Omental fat pad (tissue), 4 donors: Measurements from ENCODE around the gene EPHA1. TPM values are rescaled to one million over a fixed set of nuclear protein-coding genes. Genes with fewer than 3 reads are reported as not detected.

Experiments
- ATAC-seq: fragments of 150-250 bp; one replicate; pipeline ENCODE4 v1.9.1; 2016; ENCODE audit warnings: mild to moderate bottlenecking, moderate library complexity; ENCODE audit not compliant: low FRiP score
- DNase-seq: peaks from one replicate; pipeline ENCODE4 v3.0.0-alpha.2; 2019; ENCODE audit warnings: low spot score
- CTCF ChIP-seq, 3 donors: fragments of 450-650 bp; IDR thresholded peaks; one replicate each; pipeline ENCODE4 v1.5.1; 2016 to 2017; ENCODE audit warnings: antibody characterized with exemption in 3 of 3, mild to moderate bottlenecking in 3 of 3, moderate library complexity in 2 of 3
- total RNA-seq, 4 donors: library from RNA; depleted of rRNA; stranded (reverse); fragments of >200 nt; gene quantifications; one replicate each; pipeline ENCODE4 v1.1.0, GENCODE V29; 2016

The EPHA1 gene
- under 1 TPM in 2 of 4 donors, not detected in 2; 0.13 to 0.46 TPM for total RNA-seq

- ATAC-seq (no peak), DNase-seq (no peak)
- no peak for TF ChIP-seq CTCF (IDR thresholded peaks at IDR 0.05)
These were observed at the start of gene EPHA1 for GRCh38 chr7:143408686-143409561. Gene EPHA1, minus strand, starts transcription at chr7:143408856. Its CDS starts 51 bp downstream, at chr7:143408805.

GRCh38 chr7:143458263-143458662, 49.6 kb upstream of the EPHA1 start:
- no peak for DNase-seq
- no peak for ATAC-seq
- TF ChIP-seq CTCF (IDR thresholded peaks at IDR 0.05) = no peak

- TF ChIP-seq CTCF (IDR thresholded peaks at IDR 0.05) = no peak
- DNase-seq (no peak), ATAC-seq (no peak)
These were observed 48.5 kb upstream of the EPHA1 start for GRCh38 chr7:143456992-143457793.

GRCh38 chr7:143455942-143456341, 47.3 kb upstream of the EPHA1 start:
- ATAC-seq (no peak), DNase-seq (no peak)
- TF ChIP-seq CTCF (IDR thresholded peaks at IDR 0.05) = no peak

GRCh38 chr7:143455491-143455890, 46.8 kb upstream of the EPHA1 start:
- DNase-seq (no peak), ATAC-seq (no peak)
- TF ChIP-seq CTCF (IDR thresholded peaks at IDR 0.05) = no peak

GRCh38 chr7:143454091-143454680, 45.5 kb upstream of the EPHA1 start:
- DNase-seq = no peak
- no peak for ATAC-seq
- TF ChIP-seq CTCF (IDR thresholded peaks at IDR 0.05) = no peak
